Activated CD8-positive, alpha-beta memory T cell treated with anti-CD3 and anti-CD28 coated beads, Interleukin-2, amount 50 U/mL, for 4 hours (primary cell): ENCODE measurements around the gene DACT2.
"Not testable (repeated sequence)": the region's sequence is repeated elsewhere in the genome, so short reads cannot be mapped to it uniquely, and the experiment has no call there.

ENCODE experiments used
- DNase-seq: peaks from one replicate; pipeline ENCODE4 v3.0.0-alpha.2; 2020

DACT2 gene

DNA sequence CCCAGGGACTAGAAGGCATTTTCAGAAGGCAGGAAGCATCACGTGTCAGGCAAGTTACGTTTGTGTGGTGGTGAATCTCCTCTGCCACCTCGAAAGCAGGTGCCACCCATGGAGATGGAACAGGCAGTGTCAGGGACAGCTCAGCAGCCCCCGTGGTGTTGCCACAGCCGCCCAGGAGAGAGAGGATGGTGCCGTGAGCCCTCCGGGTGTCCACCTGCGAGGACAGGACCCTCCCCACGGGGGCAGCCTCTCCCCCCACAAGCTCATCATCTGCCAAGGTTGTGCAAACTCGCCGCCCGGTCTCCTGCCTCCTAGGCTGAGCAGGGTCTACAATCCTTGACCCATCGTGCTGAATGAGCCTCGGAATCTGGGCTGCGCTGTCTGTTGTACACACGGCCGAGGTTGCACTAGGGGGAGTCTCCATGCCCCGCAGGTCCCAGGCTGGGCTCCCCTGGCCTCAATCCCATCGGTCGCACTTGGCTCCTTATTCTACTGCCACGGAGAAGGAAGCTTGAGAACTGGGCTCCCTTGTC is 40.1 kb downstream of the DACT2 start:
- no peak for DNase-seq

- no peak for DNase-seq
These were observed 40.7 kb downstream of the DACT2 start for GRCh38 chr6:168278904-168279303.

DNA sequence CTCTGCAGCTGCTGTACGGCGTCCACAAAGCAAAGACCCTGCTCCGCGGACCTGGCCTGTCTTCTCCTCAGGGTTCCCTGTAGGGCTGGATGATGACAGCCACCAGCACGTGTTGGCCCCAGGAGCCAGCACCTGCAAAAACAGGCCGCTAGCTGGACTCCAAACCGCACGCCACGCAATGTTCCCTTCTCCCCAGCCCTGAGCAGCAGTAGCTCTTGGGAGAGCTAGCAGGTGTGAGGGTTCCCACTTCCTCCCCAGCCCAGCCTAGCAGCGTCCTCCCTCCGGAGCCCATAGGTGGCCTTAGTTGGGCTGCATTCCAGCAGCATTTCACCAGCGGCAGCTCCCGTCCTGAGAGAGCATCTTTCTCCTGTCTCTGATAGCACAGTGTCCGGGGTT is 42.3 kb downstream of the DACT2 start:
- no peak for DNase-seq

- no peak for DNase-seq
These were observed 42.9 kb downstream of the DACT2 start for GRCh38 chr6:168276576-168277273.

GRCh38 chr6:168275168-168275567 is 44.4 kb downstream of the DACT2 start:
- DNase-seq, result no peak

- no peak for DNase-seq
These were observed 45.3 kb downstream of the DACT2 start for GRCh38 chr6:168274037-168274952.

DNA sequence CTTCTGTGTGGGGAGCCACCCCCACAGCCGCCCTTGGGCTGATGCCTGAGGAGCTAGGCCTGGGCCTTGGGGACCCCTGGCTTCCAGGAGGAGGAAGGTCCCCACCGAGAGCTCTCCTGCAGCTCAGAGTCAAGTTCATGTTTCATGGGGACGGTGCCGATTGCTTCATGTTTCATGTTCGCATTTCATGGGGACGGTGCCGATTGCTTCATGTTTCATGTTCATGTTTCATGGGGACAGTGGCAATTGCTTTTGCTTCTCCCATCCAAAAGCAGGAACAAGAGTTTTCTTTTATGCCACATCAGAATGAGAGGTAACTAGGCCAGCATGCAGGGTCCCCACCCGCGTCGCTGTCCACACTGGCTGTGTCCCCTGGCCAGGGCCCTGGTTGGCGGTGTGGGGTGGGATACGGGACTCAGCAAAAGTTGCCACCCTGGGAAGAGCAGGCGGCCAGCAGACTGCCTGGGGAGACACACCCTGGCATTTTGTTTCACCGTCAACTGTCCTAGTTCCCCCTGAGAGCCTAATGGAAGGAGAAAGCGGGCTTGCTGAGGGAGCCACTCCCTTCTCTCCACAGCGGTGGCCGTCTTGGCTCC is 46.0 kb downstream of the DACT2 start:
- DNase-seq, result no peak

DNA sequence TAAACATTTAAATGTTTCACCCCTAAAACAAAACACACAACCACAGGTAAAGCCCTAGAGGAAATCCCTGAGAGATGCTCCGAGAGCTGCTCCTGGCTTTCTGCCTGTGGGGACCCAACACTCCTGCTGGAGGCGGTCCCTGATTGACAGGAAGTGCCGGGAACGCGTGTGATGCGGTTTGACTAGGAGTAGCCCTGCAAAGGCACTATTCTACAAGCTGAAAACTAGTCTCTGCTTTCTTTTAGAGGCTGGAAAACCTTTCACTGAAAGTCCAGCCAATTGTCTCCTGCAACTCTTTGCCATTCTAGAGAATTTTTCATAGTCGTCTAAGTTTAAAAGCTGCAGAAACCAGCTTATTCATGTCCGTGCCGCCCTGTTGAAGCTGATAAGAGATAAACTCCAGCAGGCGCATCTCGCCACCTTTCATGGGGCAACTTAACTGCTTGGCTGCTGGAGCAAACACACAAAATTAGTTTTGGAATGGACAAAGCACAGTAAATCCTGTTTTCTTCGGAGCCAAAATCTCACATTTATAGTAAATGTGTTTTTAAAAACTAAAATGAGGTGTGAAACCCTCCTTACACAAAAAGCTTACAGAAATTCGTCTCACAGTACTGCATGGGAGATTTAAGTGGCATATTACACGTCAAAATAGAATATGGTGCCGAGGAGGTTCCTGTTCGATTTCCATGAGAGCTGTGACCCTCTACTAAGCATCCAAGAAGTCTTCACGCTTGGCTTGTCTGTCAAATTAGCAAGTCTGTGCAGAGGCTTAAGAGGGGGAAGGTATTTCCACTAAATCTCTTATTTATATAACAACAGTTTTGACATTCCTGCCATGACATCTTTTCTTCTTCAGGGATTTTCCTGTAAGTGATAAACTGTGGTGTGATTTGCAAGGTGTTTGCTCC is 46.9 kb downstream of the DACT2 start:
- no peak for DNase-seq

GRCh38 chr6:168270274-168271172 is 49.1 kb downstream of the DACT2 start:
- no peak for DNase-seq

GRCh38 chr6:168269455-168270243 is 49.9 kb downstream of the DACT2 start:
- no peak for DNase-seq

GRCh38 chr6:168268755-168269154 is 50.8 kb downstream of the DACT2 start:
- DNase-seq, result no peak

- DNase-seq, result not testable (repeated sequence)
These were observed 51.8 kb downstream of the DACT2 start for GRCh38 chr6:168267779-168268178.

DNA sequence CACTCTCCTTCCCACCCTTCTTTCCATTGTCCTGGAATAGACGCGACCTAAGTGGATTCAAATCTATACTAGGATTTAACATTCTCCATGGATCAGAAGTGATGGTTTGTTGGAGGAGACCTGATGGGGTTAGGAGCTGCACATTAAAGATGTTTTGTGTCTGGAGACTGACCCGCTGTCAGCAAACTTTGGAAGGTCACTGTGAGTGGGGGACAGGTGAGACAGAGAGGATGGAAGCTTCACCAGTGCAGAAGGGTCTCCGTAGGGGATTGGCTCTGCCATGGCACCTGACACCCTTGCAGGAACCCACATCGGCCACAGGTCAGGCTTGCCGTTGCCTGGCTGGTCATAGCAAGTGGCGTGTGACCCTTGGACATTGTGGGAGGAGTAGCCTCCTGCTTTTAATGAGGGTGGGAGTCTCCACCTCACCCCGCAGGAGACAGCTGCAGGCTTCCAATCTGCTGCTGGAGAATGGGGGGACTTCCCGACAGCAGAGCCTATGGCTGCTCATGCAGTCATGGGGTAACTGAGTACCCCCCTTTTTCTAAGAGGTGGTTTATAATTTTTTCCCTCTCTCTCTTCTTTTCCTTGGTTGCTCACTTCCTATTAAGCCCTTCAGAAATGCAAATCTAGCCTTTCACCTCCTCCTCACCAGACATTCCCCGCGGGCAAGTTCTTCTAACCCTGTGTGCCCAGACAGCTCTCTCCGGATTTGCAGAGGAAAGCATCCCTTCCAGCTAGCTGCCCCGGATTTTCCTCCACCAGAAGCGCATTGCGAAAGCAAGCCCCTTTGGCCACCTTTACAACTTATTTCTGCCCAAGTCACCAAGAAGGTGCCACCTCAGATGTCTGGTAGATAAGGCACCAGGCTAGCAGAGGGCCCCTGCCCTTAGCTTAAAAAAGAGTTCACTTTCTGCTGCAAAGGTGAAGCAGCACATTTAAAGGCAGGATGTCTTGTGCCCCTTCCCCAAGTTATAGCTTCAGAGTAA is 53.5 kb downstream of the DACT2 start:
- DNase-seq, result no peak

DNA sequence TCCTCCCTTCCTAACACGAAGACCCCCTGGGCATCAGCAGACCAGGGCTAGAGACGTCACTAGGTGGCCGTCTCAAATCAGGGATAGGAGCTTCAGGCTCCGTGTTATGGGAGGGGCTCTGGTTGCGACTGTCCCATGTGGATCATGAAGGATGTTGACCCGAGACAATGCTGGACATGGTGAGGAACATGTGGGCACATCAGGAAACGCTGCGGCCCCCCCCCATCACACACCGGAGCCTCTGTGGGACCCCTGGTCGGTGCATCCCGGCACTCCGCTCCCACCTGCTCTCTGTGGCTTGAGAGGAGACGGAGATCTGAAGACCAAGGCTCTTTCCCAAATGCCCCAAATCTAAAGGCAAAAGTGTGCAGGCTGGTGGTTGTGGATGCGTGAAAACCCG is 54.2 kb downstream of the DACT2 start:
- no peak for DNase-seq

DNA sequence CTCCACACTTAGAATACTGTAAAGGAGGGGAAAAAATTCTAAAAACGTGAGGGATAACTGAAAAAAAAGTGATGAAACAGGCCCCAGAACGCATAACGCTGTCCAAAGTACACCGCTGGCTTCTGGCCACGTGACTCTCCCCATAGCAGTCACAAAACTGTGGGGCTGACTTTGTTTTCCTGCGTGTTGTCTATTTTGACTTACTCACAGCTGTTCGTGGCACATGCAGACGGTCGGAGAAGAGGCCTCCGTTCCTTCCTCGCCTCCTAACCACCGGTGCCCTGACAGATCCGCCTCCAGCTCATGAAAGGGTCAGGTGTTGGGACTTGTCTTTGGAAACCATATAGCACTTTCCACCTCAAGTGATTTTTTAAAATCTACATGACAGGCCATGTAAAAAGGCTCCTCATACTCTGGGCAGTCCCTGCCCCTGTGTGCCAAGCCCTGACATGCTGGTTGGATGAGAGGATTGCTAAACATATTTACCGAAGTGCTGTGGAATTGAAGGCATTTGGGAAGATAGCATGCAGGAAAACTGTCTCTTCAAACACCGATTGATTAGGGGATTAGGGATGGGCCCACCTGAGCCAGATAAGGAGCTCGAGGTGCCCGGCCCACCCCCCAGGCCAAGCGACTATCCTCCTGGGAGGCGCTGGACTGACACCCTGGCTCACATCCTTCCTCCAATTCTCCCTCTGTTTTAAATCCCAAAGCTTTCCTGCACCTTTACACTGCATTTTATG is 54.8 kb downstream of the DACT2 start:
- DNase-seq, result no peak

DNA sequence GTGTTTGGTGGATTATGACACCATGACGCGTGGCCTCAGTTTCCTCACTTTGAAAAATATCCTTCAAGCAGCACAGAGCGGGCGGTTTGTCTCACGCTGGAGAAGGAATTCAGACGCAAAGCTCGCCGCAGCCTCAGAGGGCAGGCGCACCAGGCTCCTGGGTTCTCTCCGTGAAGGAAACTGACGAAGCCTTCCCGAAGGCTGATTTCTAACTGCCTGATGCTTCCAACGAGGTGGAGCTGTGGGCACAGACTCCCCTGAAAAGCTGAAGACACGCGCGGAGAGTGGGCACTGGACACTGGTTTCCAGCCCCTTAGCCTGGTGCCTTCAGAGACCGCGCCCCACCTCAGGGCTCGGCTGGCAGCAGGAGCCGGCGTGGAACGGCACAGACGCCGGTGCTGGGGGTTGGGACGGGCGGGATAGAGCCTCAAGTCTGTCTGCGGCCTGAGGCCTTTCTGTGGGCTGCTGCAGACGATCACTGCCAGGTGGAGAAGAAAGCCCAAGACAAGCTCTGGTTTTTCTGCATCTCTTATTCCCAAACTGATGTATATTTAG is 56.1 kb downstream of the DACT2 start:
- DNase-seq, result no peak

DNA sequence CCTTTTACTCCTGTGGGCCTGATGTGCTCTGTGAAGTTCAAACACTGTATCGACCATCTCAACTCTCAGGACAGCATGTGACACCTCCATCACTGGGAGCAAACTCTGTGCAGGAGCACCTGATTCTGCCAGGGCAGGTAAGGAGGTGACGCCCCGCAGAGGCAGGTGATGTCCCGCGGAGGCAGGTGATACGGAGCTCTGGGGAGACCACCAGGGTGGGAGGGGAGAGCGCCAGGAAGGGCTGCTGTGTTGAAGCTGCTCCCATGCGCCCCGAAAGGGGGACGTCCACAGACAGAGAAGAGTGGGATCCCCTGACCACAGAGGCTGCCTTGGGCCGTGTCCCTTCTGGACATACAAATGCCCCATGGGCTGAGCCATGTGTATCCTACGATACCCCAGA is 58.3 kb downstream of the DACT2 start:
- no peak for DNase-seq

GRCh38 chr6:168260420-168260987 is 59.1 kb downstream of the DACT2 start:
- DNase-seq, result no peak
